Uterus (tissue), 4 donors: ENCODE data around the gene RGS10. TPM values are rescaled to one million over a fixed set of nuclear protein-coding genes. Genes with fewer than 3 reads are reported as not detected.

ENCODE experiments used
- DNase-seq, 2 donors: peaks; one replicate each; pipeline ENCODE4 v3.0.0-alpha.2; 2019 to 2020
- H3K27ac ChIP-seq, 2 donors: fragments of 200-600 bp; sonication (generic); 1 replicate in 1 of 2; 2 replicates in 1 of 2; pipeline ENCODE4 v1.5.1; 2016 to 2018
- H3K27me3 ChIP-seq, 2 donors: fragments of 200-600 bp; sonication (generic); one replicate each; pipeline ENCODE4 v1.5.1; 2018 to 2019; ENCODE audit warnings: control low read depth in 1 of 2
- H3K36me3 ChIP-seq, 2 donors: fragments of 200-600 bp; sonication (generic); one replicate each; pipeline ENCODE4 v1.5.1; 2019; ENCODE audit warnings: control low read depth in 1 of 2
- H3K4me1 ChIP-seq, 2 donors: fragments of 200-600 bp; sonication (generic); one replicate each; pipeline ENCODE4 v1.5.1; 2018 to 2019; ENCODE audit warnings: control low read depth in 1 of 2
- H3K4me3 ChIP-seq, 2 donors: fragments of 200-600 bp; sonication (generic); 1 replicate in 1 of 2; 2 replicates in 1 of 2; pipeline ENCODE4 v1.5.1; 2018 to 2019; ENCODE audit warnings: mild to moderate bottlenecking in 1 of 2
- H3K9me3 ChIP-seq, 2 donors: fragments of 200-600 bp; sonication (generic); one replicate each; pipeline ENCODE4 v1.5.1; 2019; ENCODE audit warnings: control low read depth in 1 of 2
- POLR2A ChIP-seq, 2 donors: fragments of 450-650 bp; IDR thresholded peaks; one replicate each; pipeline ENCODE4 v1.6.1; 2016; ENCODE audit warnings: antibody characterized with exemption in 2 of 2, mild to moderate bottlenecking in 1 of 2, moderate library complexity in 1 of 2
- intact Hi-C: fragments of 100-400 bp; cut with DNase I; formaldehyde crosslinking; loops from one replicate; pipeline ENCODE4 v1.15.1; 2023; ENCODE audit warnings: low total_unique reads
- total RNA-seq, 4 donors: library from RNA; depleted of rRNA in 3 of 4; stranded (reverse); fragments of >200 nt in 3 of 4; gene quantifications; one replicate each; pipeline versions ENCODE4 v1.1.0 to v1.2.4, GENCODE V29; 2014 to 2023
- TF ChIP-seq, protein P1 (sequence below), 4 experiments: fragments of 200-600 bp in 2 of 4; fragments of 450-650 bp in 2 of 4; sonication (generic) in 2 of 4; IDR thresholded peaks; one replicate each; pipeline ENCODE4 v1.5.1; 2016 to 2019; ENCODE audit warnings: antibody characterized with exemption in 4 of 4, mild to moderate bottlenecking in 2 of 4, moderate library complexity in 1 of 4
- donor health status: DM: yes; HTN: yes; CAD: no.

RGS10 gene
- total RNA-seq, 4 donors from 2014 or later = 29.1 to 165 (median 64.1) TPM

GRCh38 chr10:119489991-119490326 is 52.6 kb downstream of the RGS10 start:
- H3K4me3 ChIP-seq = no peak overlapping the region
- intact Hi-C loops = no loop called here
- H3K27ac ChIP-seq = peak overlapping the region in 1 of 2 donors; percentile 58
- H3K27me3 ChIP-seq = no peaks in the 10 kb centered on the region
- TF ChIP-seq, protein P1, sequence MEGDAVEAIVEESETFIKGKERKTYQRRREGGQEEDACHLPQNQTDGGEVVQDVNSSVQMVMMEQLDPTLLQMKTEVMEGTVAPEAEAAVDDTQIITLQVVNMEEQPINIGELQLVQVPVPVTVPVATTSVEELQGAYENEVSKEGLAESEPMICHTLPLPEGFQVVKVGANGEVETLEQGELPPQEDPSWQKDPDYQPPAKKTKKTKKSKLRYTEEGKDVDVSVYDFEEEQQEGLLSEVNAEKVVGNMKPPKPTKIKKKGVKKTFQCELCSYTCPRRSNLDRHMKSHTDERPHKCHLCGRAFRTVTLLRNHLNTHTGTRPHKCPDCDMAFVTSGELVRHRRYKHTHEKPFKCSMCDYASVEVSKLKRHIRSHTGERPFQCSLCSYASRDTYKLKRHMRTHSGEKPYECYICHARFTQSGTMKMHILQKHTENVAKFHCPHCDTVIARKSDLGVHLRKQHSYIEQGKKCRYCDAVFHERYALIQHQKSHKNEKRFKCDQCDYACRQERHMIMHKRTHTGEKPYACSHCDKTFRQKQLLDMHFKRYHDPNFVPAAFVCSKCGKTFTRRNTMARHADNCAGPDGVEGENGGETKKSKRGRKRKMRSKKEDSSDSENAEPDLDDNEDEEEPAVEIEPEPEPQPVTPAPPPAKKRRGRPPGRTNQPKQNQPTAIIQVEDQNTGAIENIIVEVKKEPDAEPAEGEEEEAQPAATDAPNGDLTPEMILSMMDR (IDR thresholded peaks at IDR 0.05) = no peak
- TF ChIP-seq POLR2A (IDR thresholded peaks at IDR 0.05) = no peak
- DNase-seq = no peak
- H3K36me3 ChIP-seq = no peaks in the 10 kb centered on the region
- H3K9me3 ChIP-seq = no peaks in the 10 kb centered on the region
- H3K4me1 ChIP-seq = no peaks in the 10 kb centered on the region

DNA sequence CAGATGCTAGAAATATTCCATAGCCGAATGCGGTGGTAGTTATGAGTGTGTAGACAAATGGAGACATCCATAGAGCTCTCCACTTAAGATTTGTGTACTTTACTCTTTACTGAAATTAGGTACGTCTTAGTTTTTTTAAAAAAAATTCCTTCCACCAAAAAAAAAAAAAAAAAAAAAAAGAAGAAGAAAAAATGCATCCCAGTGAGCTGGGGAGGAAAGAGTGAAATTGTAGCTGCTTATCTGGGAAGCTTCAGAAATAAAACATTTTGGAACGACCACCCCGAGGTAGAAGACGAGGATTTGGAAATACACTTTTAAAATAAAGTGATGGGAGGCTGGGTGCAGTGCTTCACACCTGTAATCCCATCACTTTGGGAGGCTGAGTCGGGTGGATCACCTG is 53.8 kb downstream of the RGS10 start:
- no peak for DNase-seq
- Histone ChIP-seq H3K9me3 (no peaks in the 10 kb centered on the region), H3K27me3 (no peaks in the 10 kb centered on the region), H3K4me1 (no peaks in the 10 kb centered on the region), H3K36me3 (no peaks in the 10 kb centered on the region), H3K27ac (no peak overlapping the region), H3K4me3 (no peak overlapping the region)
- intact Hi-C loops = no loop called here
- TF ChIP-seq, protein P1 (IDR thresholded peaks at IDR 0.05) = no peak
- TF ChIP-seq POLR2A (IDR thresholded peaks at IDR 0.05) = no peak

GRCh38 chr10:119483839-119484238 is 58.7 kb downstream of the RGS10 start:
- TF ChIP-seq POLR2A (IDR thresholded peaks at IDR 0.05) = no peak
- TF ChIP-seq, protein P1 (IDR thresholded peaks at IDR 0.05) = no peak
- no peaks in the 10 kb centered on the region for H3K27me3 ChIP-seq
- H3K4me3 ChIP-seq = no peak overlapping the region
- no peak overlapping the region for H3K27ac ChIP-seq
- no peak for DNase-seq
- no peaks in the 10 kb centered on the region for H3K9me3 ChIP-seq
- no peaks in the 10 kb centered on the region for H3K36me3 ChIP-seq
- intact Hi-C loops = no loop called here
- H3K4me1 ChIP-seq = no peaks in the 10 kb centered on the region

DNA sequence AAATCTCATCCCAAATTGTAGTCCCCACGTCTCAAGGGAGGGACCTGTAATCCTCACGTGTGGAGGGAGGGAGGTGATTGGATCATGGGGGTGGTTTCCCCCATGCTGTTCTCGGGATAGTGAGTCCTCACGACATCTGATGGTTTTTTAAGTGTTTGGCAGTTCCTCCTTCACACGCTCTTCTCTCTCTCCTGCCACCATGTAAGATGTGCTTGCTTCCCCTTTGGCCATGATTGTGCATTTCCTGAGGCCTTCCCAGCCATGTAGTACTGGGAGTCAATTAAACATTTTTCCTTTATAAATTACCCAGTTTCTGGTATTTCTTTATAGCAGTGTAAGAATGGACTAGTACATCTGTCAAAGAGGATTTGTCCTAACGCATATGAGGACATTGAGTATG is 59.5 kb downstream of the RGS10 start:
- no peaks in the 10 kb centered on the region for H3K4me1 ChIP-seq
- H3K36me3 ChIP-seq = no peaks in the 10 kb centered on the region
- intact Hi-C loops = no loop called here
- no peak for TF ChIP-seq POLR2A (IDR thresholded peaks at IDR 0.05)
- TF ChIP-seq, protein P1 (IDR thresholded peaks at IDR 0.05) = no peak
- no peak overlapping the region for H3K27ac ChIP-seq
- no peak for DNase-seq
- no peak overlapping the region for H3K4me3 ChIP-seq
- no peaks in the 10 kb centered on the region for H3K27me3 ChIP-seq
- no peaks in the 10 kb centered on the region for H3K9me3 ChIP-seq

- Histone ChIP-seq H3K27ac (no peak overlapping the region), H3K27me3 (no peaks in the 10 kb centered on the region), H3K9me3 (no peaks in the 10 kb centered on the region), H3K4me1 (no peaks in the 10 kb centered on the region), H3K36me3 (no peaks in the 10 kb centered on the region), H3K4me3 (no peak overlapping the region)
- TF ChIP-seq, protein P1 (IDR thresholded peaks at IDR 0.05) = no peak
- TF ChIP-seq POLR2A (IDR thresholded peaks at IDR 0.05) = no peak
- no peak for DNase-seq
- intact Hi-C loops = no loop called here
Measured at GRCh38 chr10:119481781-119482426, 60.6 kb downstream of the RGS10 start.
